ENCODE data around the gene SLC39A6. TPM values are rescaled to one million over a fixed set of nuclear protein-coding genes. Genes with fewer than 3 reads are reported as not detected.

Gene SLC39A6
- total and polyA plus RNA-seq, 2 donors (not counting 1 experiment from before 2014, with no cell fraction given) = 8.9 to 19.5 TPM

GRCh38 chr18:36108601-36109000, 20.5 kb downstream of the SLC39A6 start:
- H3K4me1 ChIP-seq (ENCODE audit: control insufficient read depth in 2 of 2, insufficient read depth in 2 of 2, low read length in 2 of 2) = no peaks in the 10 kb centered on the region
- H3K79me2 ChIP-seq (ENCODE audit: control insufficient read depth, insufficient read depth, low read length) = no peaks in the 10 kb centered on the region
- H3K4me3 Mint-ChIP-seq = no peak overlapping the region
- no peaks in the 10 kb centered on the region for H4K20me1 ChIP-seq (ENCODE audit: control insufficient read depth, insufficient read depth, low read length, poor library complexity, severe bottlenecking)
- H3K4me1 Mint-ChIP-seq = no peaks in the 10 kb centered on the region
- ChIA-PET POLR2A (no interaction called here), CTCF (interaction anchor here (1.5 to 1.8 kb wide), 2 partner anchors 13 kb away, joined by 4 to 9 read pairs; no protein-coding TSS in a partner anchor)
- intact Hi-C loops (cut with micrococcal nuclease) = no loop called here
- no peak overlapping the region for H3K9ac ChIP-seq (ENCODE audit: low read length)
- H3K9me3 Mint-ChIP-seq (ENCODE audit: insufficient read depth) = no peaks in the 10 kb centered on the region
- no peaks in the 10 kb centered on the region for H3K27me3 ChIP-seq (replicated peaks in 1 of 4; ENCODE audit: control extremely low read depth in 1 of 4, control insufficient read depth in 3 of 4, insufficient read depth in 4 of 4, low read length in 3 of 4)
- ATAC-seq (ENCODE audit: low read depth) (no peak), DNase-seq (no peak)
- WGBS (ENCODE audit: insufficient coverage) = no CpG with 5 or more reads among the region's 5 CpGs
- no peak overlapping the region for H3K27ac Mint-ChIP-seq
- H3K4me2 ChIP-seq (replicated peaks; ENCODE audit: low read depth, low read length, poor library complexity, severe bottlenecking) = no peak overlapping the region
- no peaks in the 10 kb centered on the region for H3K9me3 ChIP-seq (ENCODE audit: control extremely low read depth in 1 of 3, control insufficient read depth in 2 of 3, insufficient read depth in 1 of 3, low read length in 2 of 3)
- H3K27ac ChIP-seq (ENCODE audit: low read length in 2 of 2) = no peak overlapping the region
- H3K27me3 Mint-ChIP-seq = no peaks in the 10 kb centered on the region
- peaks cover 0 to 27% of the 10 kb centered on the region in 2 experiments for H3K36me3 ChIP-seq (replicated peaks in 1 of 2; ENCODE audit: control extremely low read depth in 1 of 2, control insufficient read depth in 1 of 2, extremely low read depth in 1 of 2, insufficient read depth in 2 of 2, low read length in 1 of 2)
- H2AFZ ChIP-seq (ENCODE audit: insufficient read depth, low read depth, low read length, poor library complexity, severe bottlenecking) = no peak overlapping the region
- TF ChIP-seq CTCF (IDR thresholded peaks at IDR 0.05) = no peak
- TF ChIP-seq EZH2 (IDR thresholded peaks at IDR 0.05; ENCODE audit: borderline replicate concordance, insufficient read depth, low read depth, low read length, poor library complexity, severe bottlenecking) = no peak
- H3K4me3 ChIP-seq (ENCODE audit: control extremely low read depth in 1 of 5, extremely low read depth in 1 of 5, insufficient read depth in 1 of 5, low read depth in 2 of 5, low read length in 4 of 5) = no peak overlapping the region

DNA sequence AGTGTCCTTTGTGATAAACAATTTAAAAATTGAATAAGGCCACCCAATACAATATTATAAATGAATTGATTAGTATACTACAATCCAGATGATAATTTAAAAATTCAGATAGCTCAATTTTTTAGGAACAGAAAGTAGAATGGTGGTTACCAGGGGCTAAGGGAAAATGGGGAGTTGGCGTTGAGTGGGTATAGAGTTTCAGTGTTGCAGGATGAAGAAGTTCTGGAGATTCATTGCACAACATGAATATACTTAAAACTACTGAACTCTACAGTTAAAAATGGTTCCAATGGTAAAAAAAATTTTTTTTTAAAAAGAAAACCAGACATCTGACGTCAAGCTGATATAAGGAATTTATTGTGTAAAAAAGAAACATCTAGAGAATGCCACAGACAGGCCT, 20.9 kb downstream of the SLC39A6 start:
- POLR2A ChIA-PET = interaction anchor here (0.6 kb wide), 1 partner anchor 9 kb away, joined by 9 read pairs; no protein-coding TSS in a partner anchor

More for the DNA sequence above, 20.9 kb downstream of the SLC39A6 start:
- Histone ChIP-seq H3K4me1 (ENCODE audit: control insufficient read depth in 2 of 2, insufficient read depth in 2 of 2, low read length in 2 of 2) (no peaks in the 10 kb centered on the region), H3K4me3 (ENCODE audit: control extremely low read depth in 1 of 5, extremely low read depth in 1 of 5, insufficient read depth in 1 of 5, low read depth in 2 of 5, low read length in 4 of 5) (no peak overlapping the region), H3K9me3 (ENCODE audit: control extremely low read depth in 1 of 3, control insufficient read depth in 2 of 3, insufficient read depth in 1 of 3, low read length in 2 of 3) (no peaks in the 10 kb centered on the region), H2AFZ (ENCODE audit: insufficient read depth, low read depth, low read length, poor library complexity, severe bottlenecking) (no peak overlapping the region), H3K36me3 (replicated peaks in 1 of 2; ENCODE audit: control extremely low read depth in 1 of 2, control insufficient read depth in 1 of 2, extremely low read depth in 1 of 2, insufficient read depth in 2 of 2, low read length in 1 of 2) (peaks cover 0 to 23% of the 10 kb centered on the region in 2 experiments), H3K9ac (ENCODE audit: low read length) (no peak overlapping the region), H4K20me1 (ENCODE audit: control insufficient read depth, insufficient read depth, low read length, poor library complexity, severe bottlenecking) (no peaks in the 10 kb centered on the region), H3K4me2 (replicated peaks; ENCODE audit: low read depth, low read length, poor library complexity, severe bottlenecking) (no peak overlapping the region), H3K79me2 (ENCODE audit: control insufficient read depth, insufficient read depth, low read length) (no peaks in the 10 kb centered on the region), H3K27ac (ENCODE audit: low read length in 2 of 2) (no peak overlapping the region), H3K27me3 (replicated peaks in 1 of 4; ENCODE audit: control extremely low read depth in 1 of 4, control insufficient read depth in 3 of 4, insufficient read depth in 4 of 4, low read length in 3 of 4) (no peaks in the 10 kb centered on the region)
- DNase-seq (no peak), ATAC-seq (ENCODE audit: low read depth) (no peak)
- Mint-ChIP-seq H3K27ac (no peak overlapping the region), H3K4me1 (no peaks in the 10 kb centered on the region), H3K4me3 (no peak overlapping the region), H3K9me3 (ENCODE audit: insufficient read depth) (no peaks in the 10 kb centered on the region), H3K27me3 (no peaks in the 10 kb centered on the region)
- CTCF ChIA-PET = interaction anchor here (0.7 to 1.8 kb wide), 2 partner anchors 12 to 176 kb away, joined by 3 to 9 read pairs; no protein-coding TSS in a partner anchor
- WGBS (ENCODE audit: insufficient coverage) = no CpG with 5 or more reads among the region's 2 CpGs
- TF ChIP-seq CTCF (IDR thresholded peaks at IDR 0.05) = no peak
- TF ChIP-seq EZH2 (IDR thresholded peaks at IDR 0.05; ENCODE audit: borderline replicate concordance, insufficient read depth, low read depth, low read length, poor library complexity, severe bottlenecking) = no peak
- intact Hi-C loops (cut with micrococcal nuclease) = no loop called here

Data from B cell (primary cell).